Neural progenitor cell (in vitro differentiated cells): ENCODE measurements around the gene ANKS3. TPM values are rescaled to one million over a fixed set of nuclear protein-coding genes. Genes with fewer than 3 reads are reported as not detected.

ENCODE experiments used
- DNase-seq: peaks from one replicate; pipeline ENCODE4 v3.0.0-alpha.2; 2016; ENCODE audit warnings: low spot score
- H2AFZ ChIP-seq: fragments of 200-600 bp; sonication (generic); replicated peaks from 2 replicates; pipeline ENCODE4 v1.6.1; 2016; ENCODE audit warnings: antibody characterized with exemption
- H3F3A ChIP-seq: fragments of 200-600 bp; sonication (generic); 2 replicates; pipeline ENCODE4 v1.6.1; 2016; ENCODE audit warnings: antibody characterized with exemption, low read depth
- H3K27ac ChIP-seq: fragments of 200-600 bp; sonication (generic); 2 replicates; pipeline ENCODE4 v1.5.1; 2016; ENCODE audit warnings: mild to moderate bottlenecking
- H3K27me3 ChIP-seq: fragments of 200-600 bp; sonication (generic); 2 replicates; pipeline ENCODE4 v1.6.1; 2016; ENCODE audit warnings: mild to moderate bottlenecking, moderate library complexity
- H3K36me3 ChIP-seq: fragments of 200-600 bp; sonication (generic); 2 replicates; pipeline ENCODE4 v1.5.1; 2016
- H3K4me1 ChIP-seq: fragments of 200-600 bp; sonication (generic); 2 replicates; pipeline ENCODE4 v1.6.1; 2016; ENCODE audit warnings: mixed run types
- H3K4me2 ChIP-seq: fragments of 200-600 bp; sonication (generic); 2 replicates; pipeline ENCODE4 v1.6.1; 2016
- H3K4me3 ChIP-seq: fragments of 200-600 bp; sonication (generic); 2 replicates; pipeline ENCODE4 v1.5.1; 2016
- H3K79me2 ChIP-seq: fragments of 200-600 bp; sonication (generic); 2 replicates; pipeline ENCODE4 v1.6.1; 2016; ENCODE audit warnings: low read depth
- H3K9ac ChIP-seq: fragments of 200-600 bp; sonication (generic); 2 replicates; pipeline ENCODE4 v1.6.1; 2016
- H3K9me3 ChIP-seq: fragments of 200-600 bp; sonication (generic); 2 replicates; pipeline ENCODE4 v1.5.1; 2016; ENCODE audit warnings: low read depth
- H4K20me1 ChIP-seq: fragments of 200-600 bp; sonication (generic); 2 replicates; pipeline ENCODE4 v1.6.1; 2016; ENCODE audit warnings: low read depth
- H3K27ac Mint-ChIP-seq: 3 replicates; pipeline ENCODE4 v1.8.0; 2021; ENCODE audit warnings: mixed read lengths
- H3K27me3 Mint-ChIP-seq: 2 replicates; pipeline ENCODE4 v1.8.0; 2022; ENCODE audit warnings: low read depth, mild to moderate bottlenecking, inconsistent platforms, moderate library complexity, mixed read lengths; ENCODE audit not compliant: insufficient read depth
- H3K36me3 Mint-ChIP-seq: 3 replicates; pipeline ENCODE4 v1.8.0; 2021; ENCODE audit warnings: mixed read lengths
- H3K4me1 Mint-ChIP-seq: 3 replicates; pipeline ENCODE4 v1.8.0; 2021; ENCODE audit warnings: mixed read lengths
- H3K4me3 Mint-ChIP-seq: 3 replicates; pipeline ENCODE4 v1.8.0; 2021; ENCODE audit warnings: mild to moderate bottlenecking, moderate library complexity, mixed read lengths
- H3K9me3 Mint-ChIP-seq: 3 replicates; pipeline ENCODE4 v1.8.0; 2020; ENCODE audit warnings: mixed read lengths
- EZH2 ChIP-seq: fragments of 200-600 bp; sonication (generic); IDR thresholded peaks from 2 replicates; pipeline ENCODE4 v1.6.1; 2017; ENCODE audit warnings: antibody characterized with exemption, mild to moderate bottlenecking, moderate library complexity
- EZH2phosphoT487 ChIP-seq: fragments of 200-600 bp; sonication (generic); IDR thresholded peaks from 2 replicates; pipeline ENCODE4 v1.6.1; 2017; ENCODE audit warnings: antibody characterized with exemption
- total RNA-seq: library from RNA; depleted of rRNA; stranded (reverse); fragments of >200 nt; gene quantifications from 2 replicates; pipeline ENCODE4 v1.2.3, GENCODE V29; 2015; ENCODE audit warnings: low replicate concordance
- TF ChIP-seq, protein P1 (sequence below): fragments of 200-600 bp; sonication (generic); IDR thresholded peaks from 2 replicates; pipeline ENCODE4 v1.5.1; 2017; ENCODE audit warnings: antibody characterized with exemption, mild to moderate bottlenecking

The ANKS3 gene
- total RNA-seq, 1 donor from 2014 or later = 20.6 TPM

- H3K36me3 ChIP-seq = peaks cover 7% of the 10 kb centered on the region
- H3F3A ChIP-seq = no peaks in the 10 kb centered on the region
- no peaks in the 10 kb centered on the region for H3K27me3 ChIP-seq
- Mint-ChIP-seq H3K27me3 (peaks cover 12% of the 10 kb centered on the region), H3K9me3 (peaks cover 6% of the 10 kb centered on the region), H3K4me1 (no peaks in the 10 kb centered on the region), H3K36me3 (peaks cover 24% of the 10 kb centered on the region), H3K27ac (no peak overlapping the region), H3K4me3 (no peak overlapping the region)
- no peak overlapping the region for H3K27ac ChIP-seq
- no peaks in the 10 kb centered on the region for H4K20me1 ChIP-seq
- no peak overlapping the region for H2AFZ ChIP-seq
- no peak overlapping the region for H3K4me2 ChIP-seq
- H3K9ac ChIP-seq = no peak overlapping the region
- H3K9me3 ChIP-seq = no peaks in the 10 kb centered on the region
- no peak for TF ChIP-seq EZH2phosphoT487
- TF ChIP-seq, protein P1, sequence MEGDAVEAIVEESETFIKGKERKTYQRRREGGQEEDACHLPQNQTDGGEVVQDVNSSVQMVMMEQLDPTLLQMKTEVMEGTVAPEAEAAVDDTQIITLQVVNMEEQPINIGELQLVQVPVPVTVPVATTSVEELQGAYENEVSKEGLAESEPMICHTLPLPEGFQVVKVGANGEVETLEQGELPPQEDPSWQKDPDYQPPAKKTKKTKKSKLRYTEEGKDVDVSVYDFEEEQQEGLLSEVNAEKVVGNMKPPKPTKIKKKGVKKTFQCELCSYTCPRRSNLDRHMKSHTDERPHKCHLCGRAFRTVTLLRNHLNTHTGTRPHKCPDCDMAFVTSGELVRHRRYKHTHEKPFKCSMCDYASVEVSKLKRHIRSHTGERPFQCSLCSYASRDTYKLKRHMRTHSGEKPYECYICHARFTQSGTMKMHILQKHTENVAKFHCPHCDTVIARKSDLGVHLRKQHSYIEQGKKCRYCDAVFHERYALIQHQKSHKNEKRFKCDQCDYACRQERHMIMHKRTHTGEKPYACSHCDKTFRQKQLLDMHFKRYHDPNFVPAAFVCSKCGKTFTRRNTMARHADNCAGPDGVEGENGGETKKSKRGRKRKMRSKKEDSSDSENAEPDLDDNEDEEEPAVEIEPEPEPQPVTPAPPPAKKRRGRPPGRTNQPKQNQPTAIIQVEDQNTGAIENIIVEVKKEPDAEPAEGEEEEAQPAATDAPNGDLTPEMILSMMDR = no peak
- no peak for TF ChIP-seq EZH2
- peaks cover 7% of the 10 kb centered on the region for H3K79me2 ChIP-seq
- H3K4me3 ChIP-seq = no peak overlapping the region
- no peak for DNase-seq
- H3K4me1 ChIP-seq = no peaks in the 10 kb centered on the region
These were observed 21.6 kb upstream of the ANKS3 start for GRCh38 chr16:4755687-4756086.

- Mint-ChIP-seq H3K36me3 (peaks cover 22% of the 10 kb centered on the region), H3K4me3 (no peak overlapping the region), H3K9me3 (peaks cover 6% of the 10 kb centered on the region), H3K27me3 (peaks cover 12% of the 10 kb centered on the region), H3K27ac (no peak overlapping the region), H3K4me1 (no peaks in the 10 kb centered on the region)
- no peaks in the 10 kb centered on the region for H3K4me1 ChIP-seq
- no peak for DNase-seq
- H3K9ac ChIP-seq = no peak overlapping the region
- H3K79me2 ChIP-seq = peaks cover 7% of the 10 kb centered on the region
- no peaks in the 10 kb centered on the region for H3K27me3 ChIP-seq
- no peaks in the 10 kb centered on the region for H4K20me1 ChIP-seq
- H3K4me3 ChIP-seq = no peak overlapping the region
- TF ChIP-seq EZH2phosphoT487 (no peak), EZH2 (no peak)
- TF ChIP-seq, protein P1 = no peak
- H3K36me3 ChIP-seq = peaks cover 7% of the 10 kb centered on the region
- H3F3A ChIP-seq = no peaks in the 10 kb centered on the region
- no peak overlapping the region for H2AFZ ChIP-seq
- no peak overlapping the region for H3K4me2 ChIP-seq
- H3K9me3 ChIP-seq = no peaks in the 10 kb centered on the region
- no peak overlapping the region for H3K27ac ChIP-seq
These were observed 20.8 kb upstream of the ANKS3 start for GRCh38 chr16:4754865-4755264.

DNA sequence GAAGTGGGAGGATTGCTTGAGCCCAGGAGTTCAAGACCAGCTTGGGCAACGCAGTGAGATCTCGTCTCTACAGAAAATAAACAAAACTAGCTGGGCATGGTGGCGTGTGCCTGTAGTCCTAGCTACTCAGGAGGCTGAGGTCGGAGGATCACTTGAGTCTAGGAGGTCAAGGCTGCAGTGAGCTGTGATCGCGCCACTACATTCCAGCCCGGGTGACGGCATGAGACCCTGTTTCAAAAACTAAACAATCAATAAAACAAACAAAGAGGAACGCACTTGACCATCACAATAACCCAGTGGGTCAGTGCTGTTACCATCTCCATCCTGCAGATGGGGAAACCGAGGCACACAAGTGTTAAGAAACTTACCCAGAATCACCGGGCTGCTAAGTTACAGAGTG lies 19.2 kb upstream of the ANKS3 start:
- H3K36me3 Mint-ChIP-seq = peaks cover 19% of the 10 kb centered on the region
- H3K27ac Mint-ChIP-seq = no peak overlapping the region
- Histone ChIP-seq H3K27ac (no peak overlapping the region), H3K79me2 (peaks cover 7% of the 10 kb centered on the region), H3K4me2 (no peak overlapping the region), H3K36me3 (peaks cover 7% of the 10 kb centered on the region), H3K4me3 (no peak overlapping the region), H3K9me3 (no peaks in the 10 kb centered on the region), H3K9ac (no peak overlapping the region), H3K27me3 (no peaks in the 10 kb centered on the region), H2AFZ (no peak overlapping the region), H4K20me1 (no peaks in the 10 kb centered on the region), H3F3A (peaks cover 3% of the 10 kb centered on the region), H3K4me1 (peaks cover 4% of the 10 kb centered on the region)
- TF ChIP-seq EZH2 (no peak), EZH2phosphoT487 (no peak)
- TF ChIP-seq, protein P1 = no peak
- H3K9me3 Mint-ChIP-seq = peaks cover 6% of the 10 kb centered on the region
- H3K4me1 Mint-ChIP-seq = no peaks in the 10 kb centered on the region
- H3K27me3 Mint-ChIP-seq = peaks cover 8% of the 10 kb centered on the region
- no peak overlapping the region for H3K4me3 Mint-ChIP-seq
- no peak for DNase-seq
